Body of pancreas (tissue), 4 donors: ENCODE measurements around the gene WASF3. TPM values are rescaled to one million over a fixed set of nuclear protein-coding genes. Genes with fewer than 3 reads are reported as not detected.
A peak's percentile ranks its signal among the peaks of the same experiment; 100 is the strongest.

Experiments
- ATAC-seq: fragments of 150-250 bp; one replicate; pipeline ENCODE4 v1.9.1; 2016
- DNase-seq, 4 donors: peaks; one replicate each; pipeline ENCODE4 v3.0.0-alpha.2; 2019
- H3K27ac ChIP-seq, 4 donors: fragments of 200-600 bp; sonication (generic); 1 replicate in 3 of 4; 2 replicates in 1 of 4; pipeline versions ENCODE4 v1.5.1 to v1.6.1; 2016 to 2019; ENCODE audit warnings: mild to moderate bottlenecking in 1 of 4, mixed read lengths in 1 of 4, moderate library complexity in 1 of 4
- H3K27me3 ChIP-seq, 2 donors: fragments of 200-600 bp; sonication (generic); one replicate each; pipeline ENCODE4 v1.6.0; 2016; ENCODE audit warnings: mild to moderate bottlenecking in 1 of 2
- H3K36me3 ChIP-seq, 2 donors: fragments of 200-600 bp; sonication (generic); replicated peaks in 1 of 2; 2 replicates each; pipeline ENCODE4 v1.5.1; 2016; ENCODE audit warnings: low read depth in 2 of 2; ENCODE audit not compliant: insufficient read depth in 1 of 2
- H3K4me1 ChIP-seq: fragments of 200-600 bp; sonication (generic); one replicate; pipeline ENCODE4 v1.6.0; 2016
- H3K4me3 ChIP-seq, 2 donors: fragments of 200-600 bp; sonication (generic); 1 replicate in 1 of 2; 2 replicates in 1 of 2; pipeline ENCODE4 v1.5.1; 2016 to 2019
- H3K9me3 ChIP-seq, 3 donors: fragments of 200-600 bp; sonication (generic); 1 replicate in 2 of 3; 2 replicates in 1 of 3; pipeline ENCODE4 v1.5.1; 2016
- POLR2A ChIP-seq, 3 donors: fragments of 450-650 bp; IDR thresholded peaks; one replicate each; pipeline ENCODE4 v1.6.1; 2016; ENCODE audit warnings: antibody characterized with exemption in 3 of 3, mild to moderate bottlenecking in 2 of 3
- WGBS, 2 donors: methylation state at CpG; one replicate each; pipeline ENCODE4 v1.1.5; 2017; 5-methylcytosine and 5-hydroxymethylcytosine counted together
- intact Hi-C: fragments of 100-400 bp; cut with DNase I; formaldehyde crosslinking; loops from one replicate; pipeline ENCODE4 v1.15.1; 2023
- total RNA-seq, 2 donors: library from RNA; depleted of rRNA; stranded (reverse); fragments of >200 nt; gene quantifications; one replicate each; pipeline ENCODE4 v1.1.0, GENCODE V29; 2016
- TF ChIP-seq, protein P1 (sequence below), 7 experiments: fragments of 450-650 bp in 4 of 7; fragments of 200-600 bp in 3 of 7; sonication (generic) in 3 of 7; IDR thresholded peaks; one replicate each; pipeline ENCODE4 v1.5.1; 2016 to 2019; ENCODE audit warnings: antibody characterized with exemption in 7 of 7

The WASF3 gene
- total RNA-seq, 2 donors from 2014 or later: 6.0 to 13.2 TPM

DNA sequence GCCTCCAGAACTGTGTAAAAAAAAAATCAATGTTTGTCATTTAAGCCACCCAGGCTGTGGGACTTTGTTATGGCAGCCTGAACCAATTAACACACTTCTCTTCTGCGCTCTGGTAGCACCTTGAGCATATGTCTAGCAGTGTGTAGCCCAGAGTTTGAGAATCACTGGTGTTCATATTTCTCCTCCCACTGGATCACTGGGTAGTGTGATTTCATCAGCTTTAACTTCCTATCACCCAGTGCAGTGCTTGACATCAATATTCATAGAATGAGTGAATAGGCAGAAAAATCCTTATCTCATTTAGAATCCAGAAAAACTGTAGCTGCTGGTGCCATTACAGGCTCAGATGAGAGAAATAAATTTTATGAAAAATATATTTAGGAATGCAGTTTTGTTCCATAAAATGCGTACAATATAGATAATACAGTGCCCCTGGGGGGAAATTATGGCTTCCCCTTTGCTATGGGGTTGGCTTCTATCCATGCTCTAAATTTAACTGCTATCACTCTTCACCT is 30.7 kb upstream of the WASF3 start:
- 83 to 84% methylated on average over 2 of the region's 2 CpGs for WGBS, 2 donors
- TF ChIP-seq POLR2A (IDR thresholded peaks at IDR 0.05): no peak
- TF ChIP-seq, protein P1, sequence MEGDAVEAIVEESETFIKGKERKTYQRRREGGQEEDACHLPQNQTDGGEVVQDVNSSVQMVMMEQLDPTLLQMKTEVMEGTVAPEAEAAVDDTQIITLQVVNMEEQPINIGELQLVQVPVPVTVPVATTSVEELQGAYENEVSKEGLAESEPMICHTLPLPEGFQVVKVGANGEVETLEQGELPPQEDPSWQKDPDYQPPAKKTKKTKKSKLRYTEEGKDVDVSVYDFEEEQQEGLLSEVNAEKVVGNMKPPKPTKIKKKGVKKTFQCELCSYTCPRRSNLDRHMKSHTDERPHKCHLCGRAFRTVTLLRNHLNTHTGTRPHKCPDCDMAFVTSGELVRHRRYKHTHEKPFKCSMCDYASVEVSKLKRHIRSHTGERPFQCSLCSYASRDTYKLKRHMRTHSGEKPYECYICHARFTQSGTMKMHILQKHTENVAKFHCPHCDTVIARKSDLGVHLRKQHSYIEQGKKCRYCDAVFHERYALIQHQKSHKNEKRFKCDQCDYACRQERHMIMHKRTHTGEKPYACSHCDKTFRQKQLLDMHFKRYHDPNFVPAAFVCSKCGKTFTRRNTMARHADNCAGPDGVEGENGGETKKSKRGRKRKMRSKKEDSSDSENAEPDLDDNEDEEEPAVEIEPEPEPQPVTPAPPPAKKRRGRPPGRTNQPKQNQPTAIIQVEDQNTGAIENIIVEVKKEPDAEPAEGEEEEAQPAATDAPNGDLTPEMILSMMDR (IDR thresholded peaks at IDR 0.05): no peak
- ATAC-seq (no peak), DNase-seq (no peak)
- Histone ChIP-seq H3K36me3 (no peaks in the 10 kb centered on the region), H3K27ac (no peak overlapping the region), H3K4me1 (no peaks in the 10 kb centered on the region), H3K27me3 (peaks cover 0 to 3% of the 10 kb centered on the region in 2 donors), H3K4me3 (no peak overlapping the region), H3K9me3 (no peaks in the 10 kb centered on the region)
- intact Hi-C loops: no loop called here

DNA sequence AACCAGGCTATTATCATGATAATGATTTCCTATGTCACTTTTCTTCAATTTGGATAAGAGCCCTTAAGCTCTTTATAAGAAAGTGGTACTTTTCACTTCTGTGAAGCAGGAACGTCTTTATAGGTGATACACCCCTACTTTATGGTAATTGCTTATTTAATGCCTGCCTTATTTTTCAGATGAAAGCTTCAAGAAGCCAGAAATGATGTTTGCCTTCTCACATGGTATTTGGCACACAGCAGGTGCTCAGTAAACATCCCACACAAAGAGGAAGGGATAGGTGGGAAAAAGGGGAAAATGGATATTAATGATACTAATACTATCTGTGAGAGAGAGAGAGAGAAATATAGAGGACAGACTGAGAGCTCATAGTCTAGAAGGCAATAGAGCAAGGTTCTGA is 29.0 kb upstream of the WASF3 start:
- DNase-seq: no peak
- Histone ChIP-seq H3K4me1 (no peaks in the 10 kb centered on the region), H3K27me3 (peaks cover 0 to 3% of the 10 kb centered on the region in 2 donors), H3K4me3 (no peak overlapping the region), H3K9me3 (no peaks in the 10 kb centered on the region), H3K36me3 (no peaks in the 10 kb centered on the region), H3K27ac (no peak overlapping the region)
- ATAC-seq: no peak
- WGBS, 2 donors: 11 to 15% methylated on average over 1 of the region's 1 CpG
- intact Hi-C loops: no loop called here
- TF ChIP-seq, protein P1 (IDR thresholded peaks at IDR 0.05): no peak
- no peak for TF ChIP-seq POLR2A (IDR thresholded peaks at IDR 0.05)

DNA sequence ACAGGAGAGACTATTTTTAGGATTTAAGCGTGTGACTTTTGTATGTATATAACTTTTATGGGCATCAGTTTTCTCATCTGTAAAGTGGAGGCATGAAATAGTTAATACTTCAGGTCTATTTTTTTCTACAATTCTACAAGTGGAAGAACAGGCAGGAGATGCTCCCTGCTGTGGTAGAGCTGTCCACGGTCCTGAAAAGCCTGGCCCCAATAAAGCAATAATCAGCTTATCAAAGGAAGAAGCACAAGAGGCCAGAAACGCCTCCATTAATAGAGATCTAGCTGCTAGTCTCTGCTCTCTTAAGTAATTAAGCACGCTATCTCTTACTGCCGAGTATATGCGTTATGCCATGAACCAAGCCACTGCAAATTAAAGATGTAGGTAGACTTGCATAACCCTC is 28.0 kb upstream of the WASF3 start:
- TF ChIP-seq, protein P1 (IDR thresholded peaks at IDR 0.05): no peak
- TF ChIP-seq POLR2A (IDR thresholded peaks at IDR 0.05): no peak
- H3K36me3 ChIP-seq: no peaks in the 10 kb centered on the region
- peak; percentile 8 to 37 (median 23) for DNase-seq
- ATAC-seq: no peak
- WGBS, 2 donors: 22 to 23% methylated on average over 6 of the region's 6 CpGs
- H3K4me1 ChIP-seq: no peaks in the 10 kb centered on the region
- H3K27me3 ChIP-seq: peaks cover 0 to 3% of the 10 kb centered on the region in 2 donors
- H3K4me3 ChIP-seq: no peak overlapping the region
- no peak overlapping the region for H3K27ac ChIP-seq
- intact Hi-C loops: no loop called here
- H3K9me3 ChIP-seq: no peaks in the 10 kb centered on the region

DNA sequence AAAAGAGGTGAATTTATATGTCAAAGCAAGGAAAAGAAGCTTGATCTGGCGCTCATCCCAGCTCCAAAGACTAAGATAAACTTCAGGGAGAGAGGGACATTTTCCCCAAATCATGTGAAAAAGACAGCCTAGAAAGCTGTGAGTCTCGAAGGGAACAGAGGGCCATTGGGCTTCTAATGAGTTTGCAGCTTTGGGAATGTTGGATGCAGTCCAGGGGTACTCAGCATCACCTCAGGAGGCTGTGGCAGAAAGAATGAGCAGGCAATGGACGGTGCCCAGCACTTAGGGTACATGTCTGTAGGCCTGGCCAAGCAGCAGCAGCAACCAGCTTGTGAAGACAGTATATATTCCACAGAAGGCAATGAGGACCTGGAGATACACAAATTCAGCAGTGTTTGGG is 25.7 kb upstream of the WASF3 start:
- H3K4me1 ChIP-seq: no peaks in the 10 kb centered on the region
- peaks cover 0 to 3% of the 10 kb centered on the region in 2 donors for H3K27me3 ChIP-seq
- no peak for TF ChIP-seq POLR2A (IDR thresholded peaks at IDR 0.05)
- TF ChIP-seq, protein P1 (IDR thresholded peaks at IDR 0.05): no peak
- H3K27ac ChIP-seq: no peak overlapping the region
- H3K9me3 ChIP-seq: no peaks in the 10 kb centered on the region
- DNase-seq: no peak
- intact Hi-C loops: no loop called here
- WGBS, 2 donors: 48 to 63% methylated on average over 3 of the region's 3 CpGs
- H3K4me3 ChIP-seq: no peak overlapping the region
- ATAC-seq: no peak
- H3K36me3 ChIP-seq: no peaks in the 10 kb centered on the region

DNA sequence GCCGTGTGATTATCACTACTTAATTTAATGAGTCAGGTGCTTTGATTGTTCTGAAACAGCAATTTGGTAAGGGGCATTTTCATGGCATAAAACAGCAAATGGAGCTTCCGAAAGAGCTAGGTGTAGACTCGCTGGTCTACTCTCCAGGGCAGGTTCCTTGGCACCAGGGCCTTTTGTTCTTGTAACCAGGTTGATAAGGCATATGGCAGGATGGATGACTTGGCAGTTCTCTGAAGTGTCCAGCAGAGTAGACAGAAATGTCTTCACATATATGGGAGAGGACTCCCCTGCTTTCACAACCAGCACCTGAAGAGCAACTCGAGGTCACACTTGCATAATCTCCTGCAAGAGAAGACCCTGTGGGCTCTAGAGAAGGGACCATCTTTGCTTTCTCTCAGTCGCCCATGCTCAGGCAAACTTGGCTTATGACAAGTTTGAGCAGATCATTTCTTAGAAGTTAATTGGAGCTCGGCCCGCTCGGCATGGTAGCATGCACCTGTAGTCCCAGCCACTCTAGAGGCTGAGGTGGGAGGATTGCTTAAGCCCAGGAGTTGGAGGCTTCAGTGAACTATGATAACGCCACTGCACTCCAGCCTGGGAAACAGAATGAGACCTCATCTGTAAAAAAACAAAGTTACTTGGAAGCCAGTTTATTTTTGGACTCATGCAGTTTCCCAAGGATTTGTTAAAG is 23.3 kb upstream of the WASF3 start:
- ATAC-seq (no peak), DNase-seq (no peak)
- WGBS, 2 donors: 59 to 64% methylated on average over 8 to 9 of the region's 9 CpGs
- Histone ChIP-seq H3K27ac (no peak overlapping the region), H3K4me3 (no peak overlapping the region), H3K36me3 (no peaks in the 10 kb centered on the region), H3K9me3 (no peaks in the 10 kb centered on the region), H3K4me1 (no peaks in the 10 kb centered on the region), H3K27me3 (no peaks in the 10 kb centered on the region)
- no peak for TF ChIP-seq POLR2A (IDR thresholded peaks at IDR 0.05)
- TF ChIP-seq, protein P1 (IDR thresholded peaks at IDR 0.05): no peak
- intact Hi-C loops: no loop called here
